ENCODE data around the gene TRAF6. TPM values are rescaled to one million over a fixed set of nuclear protein-coding genes. Genes with fewer than 3 reads are reported as not detected.

The TRAF6 gene
- total RNA-seq, 1 experiment from 2014 or later: 9.3 TPM

- H3K36me3 ChIP-seq (ENCODE audit: control insufficient read depth in 1 of 2, insufficient read depth in 2 of 2, low read length in 2 of 2): no peaks in the 10 kb centered on the region
- no peaks in the 10 kb centered on the region for H3K79me2 ChIP-seq (ENCODE audit: insufficient read depth, low read length)
- no peak overlapping the region for H2AFZ ChIP-seq (ENCODE audit: low read depth, low read length, poor library complexity, severe bottlenecking)
- DNase-seq (ENCODE audit: low read depth, low spot score) (no peak), ATAC-seq (peak; percentile 67)
- no peaks in the 10 kb centered on the region for H3K9me3 ChIP-seq (ENCODE audit: control insufficient read depth in 1 of 2, insufficient read depth in 1 of 2, low read depth in 1 of 2, low read length in 2 of 2)
- no TSS peak for BruUV-seq (replicated peaks)
- ChIA-PET POLR2A (no interaction called here), RAD21 (ENCODE audit: low non-redundant PET in 1 of 2, low total read pairs in 2 of 2, uncharacterized antibody in 2 of 2, unreplicated experiment in 2 of 2) (no interaction called here), CTCF (no interaction called here)
- H3K4me1 ChIP-seq (ENCODE audit: control insufficient read depth in 1 of 2, insufficient read depth in 2 of 2, low read length in 2 of 2): peaks cover 2 to 10% of the 10 kb centered on the region in 2 experiments; a peak in 1 of 4 replicates
- H3K9ac ChIP-seq (ENCODE audit: low read length): no peak overlapping the region
- intact Hi-C loops (cut with micrococcal nuclease): no loop called here
- no peak for TF ChIP-seq EZH2 (IDR thresholded peaks at IDR 0.05)
- TF ChIP-seq SRF (IDR thresholded peaks at IDR 0.05; ENCODE audit: low read depth): no peak
- TF ChIP-seq MAX (IDR thresholded peaks at IDR 0.05): no peak
- no peak for TF ChIP-seq CBX3 (IDR thresholded peaks at IDR 0.05; ENCODE audit: low read depth)
- TF ChIP-seq SP1 (IDR thresholded peaks at IDR 0.05; ENCODE audit: low read depth): no peak
- no peak for TF ChIP-seq FOSL1 (IDR thresholded peaks at IDR 0.05; ENCODE audit: low read depth)
- TF ChIP-seq CTCF (IDR thresholded peaks at IDR 0.05 in 2 of 3, conservative IDR thresholded peaks at IDR 0.05 in 1 of 3; ENCODE audit: borderline replicate concordance in 1 of 3, insufficient read depth in 1 of 3, low read depth in 2 of 3, low read length in 2 of 3): no peak
- no peak for TF ChIP-seq TCF7L2 (IDR thresholded peaks at IDR 0.05; ENCODE audit: borderline replicate concordance, extremely low read depth, insufficient read depth, insufficient read length)
- TF ChIP-seq RAD21 (IDR thresholded peaks at IDR 0.05; ENCODE audit: low read depth): no peak
- no peak for TF ChIP-seq ATF3 (IDR thresholded peaks at IDR 0.05)
- no peak for TF ChIP-seq ELF1 (IDR thresholded peaks at IDR 0.05; ENCODE audit: borderline replicate concordance, low read depth)
- TF ChIP-seq ZFX (IDR thresholded peaks at IDR 0.05): no peak
- no peak for TF ChIP-seq EZH2phosphoT487 (IDR thresholded peaks at IDR 0.05; ENCODE audit: borderline replicate concordance)
- no peak for TF ChIP-seq CEBPB (IDR thresholded peaks at IDR 0.05; ENCODE audit: low read depth)
- TF ChIP-seq POLR2A (IDR thresholded peaks at IDR 0.05; ENCODE audit: borderline replicate concordance, extremely low read depth, insufficient read depth, insufficient read length): no peak
- TF ChIP-seq EGR1 (IDR thresholded peaks at IDR 0.05; ENCODE audit: low read depth): no peak
- TF ChIP-seq YY1 (IDR thresholded peaks at IDR 0.05; ENCODE audit: extremely low read depth, insufficient replicate concordance, low read depth, low read length): no peak
- no peak overlapping the region for H3K4me3 ChIP-seq (replicated peaks in 1 of 2; ENCODE audit: low read depth in 1 of 2, low read length in 2 of 2)
- H3K27me3 ChIP-seq (ENCODE audit: insufficient read depth, low read length): peaks cover 8% of the 10 kb centered on the region; the same call in 1 of the 2 replicates
- no peak overlapping the region for H3K27ac ChIP-seq (ENCODE audit: low read depth, low read length)
- H4K20me1 ChIP-seq (ENCODE audit: insufficient read depth): no peaks in the 10 kb centered on the region
- H3K4me2 ChIP-seq (ENCODE audit: low read length): no peak overlapping the region
- H3K9me2 ChIP-seq (ENCODE audit: insufficient read depth): no peaks in the 10 kb centered on the region
Measured at GRCh38 chr11:36447947-36448346, 62.1 kb downstream of the TRAF6 start.

All from HCT116 (cell line).